Activated T-helper 9 cell treated with anti-CD3 and anti-CD28 coated beads, Interleukin-2, amount 50 U/mL, for 16 hours (primary cell): ENCODE measurements around the gene UBTD1.
"Not testable (repeated sequence)": the region's sequence is repeated elsewhere in the genome, so short reads cannot be mapped to it uniquely, and the experiment has no call there.

ENCODE experiments used
- DNase-seq: peaks from one replicate; pipeline ENCODE4 v3.0.0-alpha.2; 2020; ENCODE audit warnings: low read depth

The UBTD1 gene, protein sequence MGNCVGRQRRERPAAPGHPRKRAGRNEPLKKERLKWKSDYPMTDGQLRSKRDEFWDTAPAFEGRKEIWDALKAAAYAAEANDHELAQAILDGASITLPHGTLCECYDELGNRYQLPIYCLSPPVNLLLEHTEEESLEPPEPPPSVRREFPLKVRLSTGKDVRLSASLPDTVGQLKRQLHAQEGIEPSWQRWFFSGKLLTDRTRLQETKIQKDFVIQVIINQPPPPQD

GRCh38 chr10:97498841-97499560 lies at the start of gene UBTD1:
TSS of gene UBTD1 (plus strand) at chr10:97498924. CDS start at chr10:97499204, 280 bp downstream.
- DNase-seq: no peak

GRCh38 chr10:97450828-97451227 lies 47.9 kb upstream of the UBTD1 start:
- DNase-seq: no peak

DNA sequence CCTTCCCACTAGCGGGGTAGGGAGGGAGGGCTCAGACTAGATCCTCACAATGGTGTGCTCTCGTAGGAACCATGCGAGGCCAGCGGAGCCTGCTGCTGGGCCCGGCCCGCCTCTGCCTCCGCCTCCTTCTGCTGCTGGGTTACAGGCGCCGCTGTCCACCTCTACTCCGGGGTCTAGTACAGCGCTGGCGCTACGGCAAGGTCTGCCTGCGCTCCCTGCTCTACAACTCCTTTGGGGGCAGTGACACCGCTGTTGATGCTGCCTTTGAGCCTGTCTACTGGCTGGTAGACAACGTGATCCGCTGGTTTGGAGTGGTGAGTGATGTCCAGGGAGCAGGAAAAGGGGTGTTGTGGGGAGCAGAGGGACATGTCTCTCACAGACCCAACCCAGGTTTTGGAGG lies 47.1 kb upstream of the UBTD1 start:
- DNase-seq: no peak

DNA sequence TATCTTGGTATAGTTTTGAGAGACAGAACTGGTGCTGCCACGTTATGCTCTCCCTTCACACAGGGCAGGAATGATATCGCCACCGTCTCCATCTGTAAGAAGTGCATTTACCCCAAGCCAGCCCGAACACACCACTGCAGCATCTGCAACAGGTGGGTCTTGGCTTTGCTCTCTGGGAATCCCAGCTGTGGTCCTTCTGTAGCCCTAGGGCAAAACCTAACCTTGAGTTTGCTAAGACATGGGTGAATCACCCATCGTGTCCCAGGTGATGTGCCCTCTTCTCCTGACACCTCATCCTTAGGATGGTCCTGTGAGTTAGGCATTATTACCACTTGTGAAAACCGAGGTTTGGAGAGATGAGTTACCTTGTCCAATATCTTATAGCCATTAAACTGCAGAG lies 46.4 kb upstream of the UBTD1 start:
- DNase-seq: no peak

DNA sequence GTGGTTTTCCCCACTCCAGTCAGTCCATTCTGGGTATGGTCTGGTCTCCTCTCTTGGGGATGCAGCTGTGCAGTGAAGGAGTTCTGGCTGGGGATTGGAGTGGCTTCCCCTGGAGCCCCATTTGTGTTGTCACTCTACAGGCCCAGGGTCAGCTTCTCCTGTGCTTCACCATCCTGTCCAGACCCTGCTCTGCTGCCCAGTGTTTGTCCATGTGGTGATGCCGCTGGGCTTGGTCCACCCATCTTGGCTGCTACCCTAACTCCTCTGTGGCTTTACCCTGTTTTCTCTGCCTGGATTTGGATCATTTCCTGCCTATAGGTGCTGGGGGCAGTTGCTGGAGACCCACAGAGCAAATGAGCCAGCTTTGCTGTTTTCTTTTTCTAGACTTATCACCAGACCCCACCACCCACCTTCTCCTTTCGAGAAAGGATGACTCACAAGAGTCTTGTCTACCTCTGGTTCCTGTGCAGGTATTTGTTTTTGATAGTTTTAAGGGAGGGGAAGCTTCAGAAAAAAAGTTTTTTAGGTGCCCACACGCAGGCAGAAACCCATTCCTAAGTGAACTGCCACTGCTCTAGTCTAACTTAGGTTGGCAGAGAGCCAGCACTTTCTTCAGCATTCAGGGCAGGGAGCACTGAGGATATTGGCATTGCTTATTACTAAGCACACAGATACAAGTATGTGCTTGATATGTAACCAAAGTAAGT lies 44.2 kb upstream of the UBTD1 start:
- DNase-seq: no peak

DNA sequence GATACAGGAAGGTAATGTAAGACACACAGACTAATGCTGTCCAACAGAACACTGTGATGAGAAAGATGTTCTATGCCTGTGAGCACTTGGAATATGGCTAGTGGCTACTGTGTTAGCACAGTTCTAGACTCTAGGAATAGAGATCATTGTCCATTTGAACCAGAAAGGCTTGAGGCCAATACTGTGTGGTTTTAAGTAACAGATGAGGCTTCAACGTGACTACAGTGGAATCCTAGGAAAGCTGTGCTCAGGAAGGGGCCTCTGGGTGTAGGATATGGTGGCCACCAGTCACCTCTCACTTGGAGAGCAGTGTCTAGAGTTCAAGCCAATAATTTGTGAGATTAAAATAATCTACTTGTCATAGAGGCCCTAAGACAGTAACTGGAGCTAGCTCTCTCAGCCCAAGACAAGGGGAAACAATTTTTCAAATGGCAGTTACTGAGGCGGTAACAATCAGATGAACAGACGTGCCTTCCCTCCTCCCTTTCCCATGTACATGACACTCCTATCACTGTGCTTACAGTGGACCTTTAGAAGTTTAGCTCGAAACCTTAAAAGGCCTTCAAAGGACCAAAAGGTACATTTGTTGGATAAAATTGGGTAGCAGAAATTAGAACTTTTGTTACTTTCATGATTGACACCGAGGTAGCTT lies 42.6 kb upstream of the UBTD1 start:
- DNase-seq: no peak

DNA sequence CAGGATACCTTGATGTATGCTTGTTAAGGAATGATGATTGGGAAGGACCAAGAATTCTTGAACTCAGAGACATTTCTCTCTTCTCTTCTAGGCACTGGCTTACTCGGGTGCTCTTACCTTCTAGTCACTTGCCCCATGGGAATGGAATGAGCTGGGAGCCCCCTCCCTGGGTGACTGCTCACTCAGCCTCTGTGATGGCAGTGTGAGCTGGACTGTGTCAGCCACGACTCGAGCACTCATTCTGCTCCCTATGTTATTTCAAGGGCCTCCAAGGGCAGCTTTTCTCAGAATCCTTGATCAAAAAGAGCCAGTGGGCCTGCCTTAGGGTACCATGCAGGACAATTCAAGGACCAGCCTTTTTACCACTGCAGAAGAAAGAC lies 42.0 kb upstream of the UBTD1 start:
- no peak for DNase-seq

DNA sequence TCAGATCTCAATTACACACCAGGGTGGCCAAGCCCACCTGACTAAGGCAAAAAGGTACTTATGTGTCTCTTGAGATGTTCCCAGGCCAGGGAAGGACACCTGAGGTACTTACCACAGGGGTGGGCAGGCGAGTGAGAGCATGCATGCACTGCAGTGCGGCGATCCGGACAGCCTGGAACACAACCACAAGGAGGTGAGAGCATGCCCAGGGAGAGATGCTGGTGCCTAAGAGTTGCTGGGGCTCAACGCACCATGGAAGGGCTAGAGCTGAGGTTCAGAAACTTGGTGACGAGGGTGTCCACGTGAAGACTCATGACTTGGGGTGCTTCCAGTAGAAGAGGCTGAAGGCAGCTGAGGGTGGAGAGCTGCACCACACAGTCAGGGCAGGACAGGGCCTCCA lies 39.6 kb upstream of the UBTD1 start:
- no peak for DNase-seq

GRCh38 chr10:97459933-97460332 lies 38.8 kb upstream of the UBTD1 start:
- no peak for DNase-seq

GRCh38 chr10:97462309-97462708 lies 36.4 kb upstream of the UBTD1 start:
- no peak for DNase-seq

- DNase-seq: no peak
Observed at GRCh38 chr10:97463363-97464132, 35.2 kb upstream of the UBTD1 start.

DNA sequence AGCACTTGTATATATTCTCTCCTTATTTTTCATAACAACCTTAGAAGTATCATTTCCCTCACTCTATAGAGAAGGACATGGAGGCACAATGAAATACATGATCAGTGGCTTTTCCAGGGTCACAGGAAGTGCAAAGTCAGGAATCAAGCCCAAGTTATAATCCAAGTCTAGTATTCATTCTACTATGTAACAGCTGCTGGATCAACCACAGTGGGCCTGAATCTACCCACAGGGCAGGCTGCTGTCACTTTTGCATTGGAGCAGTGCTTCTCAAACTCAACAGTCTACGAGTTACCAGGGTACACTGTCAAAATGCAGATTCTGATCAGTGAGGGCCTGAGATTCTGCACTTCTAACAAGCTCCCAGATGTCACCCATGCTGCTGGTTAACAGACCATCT lies 34.5 kb upstream of the UBTD1 start:
- DNase-seq: no peak

- DNase-seq: no peak
Observed at GRCh38 chr10:97465982-97466381, 32.7 kb upstream of the UBTD1 start.

GRCh38 chr10:97466755-97467154 lies 32.0 kb upstream of the UBTD1 start:
- no peak for DNase-seq

- no peak for DNase-seq
Observed at GRCh38 chr10:97468162-97468561, 30.6 kb upstream of the UBTD1 start.

DNA sequence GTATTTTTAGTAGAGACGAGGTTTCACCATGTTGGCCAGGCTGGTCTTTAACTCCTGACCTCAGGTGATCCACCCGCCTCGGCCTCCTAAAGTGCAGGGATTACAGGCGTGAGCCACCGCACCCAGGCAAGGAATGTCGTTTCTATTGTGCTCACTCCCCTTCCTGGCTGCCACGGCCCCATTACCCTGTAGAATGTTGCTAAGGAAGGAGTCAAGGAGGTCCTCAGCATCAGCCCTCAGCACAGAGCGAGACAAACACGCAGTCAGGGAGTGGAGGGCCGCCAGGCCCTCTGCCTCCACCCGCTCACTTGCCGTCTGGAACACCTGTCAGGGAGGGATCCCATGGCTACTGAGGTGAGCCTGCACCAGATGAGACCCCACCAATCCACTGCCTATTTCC lies 29.9 kb upstream of the UBTD1 start:
- DNase-seq: not testable (repeated sequence)

DNA sequence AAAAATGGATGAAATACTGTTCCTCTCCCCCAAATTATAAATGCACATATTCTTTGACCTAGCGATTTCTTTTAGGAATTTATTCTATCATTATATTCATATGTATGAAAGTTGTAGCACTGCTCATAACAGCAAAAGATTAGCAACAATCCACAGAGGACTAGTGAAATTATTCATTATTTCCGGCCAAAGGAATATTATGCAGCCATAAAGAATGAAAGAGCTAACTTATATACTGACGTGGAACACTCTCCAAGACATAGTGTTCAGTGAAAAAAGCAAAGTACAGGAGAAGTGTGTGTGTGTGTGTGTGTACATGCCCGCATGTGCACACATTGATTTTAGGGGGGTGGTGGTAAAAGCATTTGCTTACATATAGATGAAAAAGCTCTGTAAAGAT lies 23.8 kb upstream of the UBTD1 start:
- DNase-seq: no peak

GRCh38 chr10:97475936-97476594 lies 22.7 kb upstream of the UBTD1 start:
- DNase-seq: no peak

- DNase-seq: not testable (repeated sequence)
Observed at GRCh38 chr10:97479410-97479809, 19.3 kb upstream of the UBTD1 start.

DNA sequence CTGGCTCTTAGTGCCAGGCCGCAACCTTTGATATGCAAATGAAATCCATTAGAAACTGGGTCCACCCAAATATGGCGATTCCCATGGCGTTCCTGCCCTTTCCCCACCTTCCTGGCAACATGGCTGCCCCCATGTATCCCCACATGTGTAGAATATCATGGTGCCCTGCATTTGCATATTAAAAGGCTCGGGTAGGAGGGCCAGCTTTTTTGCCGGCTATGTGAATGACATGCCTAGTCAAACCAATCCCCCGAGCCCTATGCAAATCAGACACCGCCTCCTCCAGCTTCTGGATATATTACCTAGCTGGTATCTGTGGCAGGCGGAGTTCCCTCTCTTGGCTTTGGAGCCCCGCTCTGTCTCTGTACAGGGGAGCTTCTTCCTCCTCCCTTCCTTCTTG lies 18.8 kb upstream of the UBTD1 start:
- DNase-seq: no peak

DNA sequence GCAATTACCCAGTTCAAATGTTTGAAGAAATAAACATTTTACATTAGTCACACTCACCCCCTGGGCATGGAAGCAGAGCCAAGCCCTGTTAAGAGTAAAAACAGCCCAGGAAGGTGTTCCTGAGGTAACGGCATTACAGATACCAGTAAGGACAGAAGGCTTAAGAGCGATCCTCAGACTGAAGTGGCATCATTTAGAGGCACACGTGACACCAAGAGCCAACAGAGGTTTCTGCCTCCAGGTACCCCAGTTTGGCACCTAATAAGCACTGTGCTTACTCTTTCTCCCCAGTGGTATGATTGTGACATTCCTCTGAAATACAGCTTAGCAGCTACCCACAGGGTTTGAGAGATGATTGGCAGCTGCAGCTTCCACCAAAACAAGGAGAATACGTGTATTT lies 17.7 kb upstream of the UBTD1 start:
- DNase-seq: no peak

DNA sequence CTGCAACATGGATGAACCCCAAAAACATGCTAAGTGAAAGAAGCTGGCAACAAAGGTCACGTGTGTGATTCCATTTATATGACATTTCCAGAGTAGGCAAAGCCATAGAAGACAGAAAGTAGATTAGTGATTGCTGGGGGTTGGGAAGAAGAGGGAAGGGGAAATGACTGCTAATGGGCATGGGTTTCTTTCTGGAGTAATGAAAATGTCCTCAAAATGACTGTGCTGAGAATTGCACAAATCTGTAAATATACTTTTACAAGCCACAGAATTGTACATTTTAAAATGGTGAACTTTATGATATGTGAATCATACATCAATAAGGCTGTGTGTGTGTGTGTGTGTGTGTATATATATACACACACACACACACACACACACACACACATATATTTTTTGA lies 16.3 kb upstream of the UBTD1 start:
- no peak for DNase-seq
